DOHH2 (cell line): ENCODE data around the gene VPREB3.

Experiments used
- H3F3A ChIP-seq: fragments of 200-600 bp; sonication (generic), shearing (Covaris generic); 2 replicates; pipeline ENCODE4 v1.6.0; 2016; ENCODE audit warnings: antibody characterized with exemption, mild to moderate bottlenecking; ENCODE audit not compliant: control insufficient read depth, insufficient read depth
- H3K27ac ChIP-seq: fragments of 200-600 bp; sonication (generic); 2 replicates; pipeline ENCODE4 v1.5.1; 2014; ENCODE audit warnings: low read depth, mild to moderate bottlenecking, low read length, moderate library complexity
- H3K27me3 ChIP-seq: fragments of 200-600 bp; sonication (generic); 2 replicates; pipeline ENCODE4 v1.6.1; 2014; ENCODE audit warnings: mild to moderate bottlenecking, low read length, mixed read lengths; ENCODE audit not compliant: control insufficient read depth
- H3K36me3 ChIP-seq: fragments of 200-600 bp; sonication (generic); 2 replicates; pipeline ENCODE4 v1.6.1; 2014; ENCODE audit warnings: mild to moderate bottlenecking, low read length, moderate library complexity, mixed read lengths; ENCODE audit not compliant: control insufficient read depth
- H3K4me1 ChIP-seq: fragments of 200-600 bp; sonication (generic); 2 replicates; pipeline ENCODE4 v1.6.1; 2014; ENCODE audit warnings: mild to moderate bottlenecking, low read length, mixed read lengths; ENCODE audit not compliant: control insufficient read depth
- H3K4me2 ChIP-seq: fragments of 200-600 bp; sonication (generic); 2 replicates; pipeline ENCODE4 v1.6.0; 2014; ENCODE audit warnings: mild to moderate bottlenecking, low read length, moderate library complexity
- H3K4me3 ChIP-seq: fragments of 200-600 bp; sonication (generic); 2 replicates; pipeline ENCODE4 v1.5.1; 2014; ENCODE audit warnings: mild to moderate bottlenecking, low read length, mixed read lengths
- H3K79me2 ChIP-seq: fragments of 200-600 bp; sonication (generic); 2 replicates; pipeline ENCODE4 v1.6.1; 2014; ENCODE audit warnings: mild to moderate bottlenecking, low read length, mixed read lengths; ENCODE audit not compliant: control insufficient read depth
- H3K9me2 ChIP-seq: fragments of 200-600 bp; sonication (generic); replicated peaks from 2 replicates; pipeline ENCODE4 v1.6.1; 2014; ENCODE audit warnings: mild to moderate bottlenecking, low read length, mixed read lengths; ENCODE audit not compliant: control insufficient read depth
- H3K9me3 ChIP-seq: fragments of 200-600 bp; sonication (generic); 2 replicates; pipeline ENCODE4 v1.6.1; 2014; ENCODE audit warnings: antibody characterized with exemption, low read length, mixed read lengths; ENCODE audit not compliant: control insufficient read depth, insufficient read depth
- H4K20me1 ChIP-seq: fragments of 200-600 bp; sonication (generic); 2 replicates; pipeline ENCODE4 v1.6.0; 2014; ENCODE audit warnings: low read depth, mild to moderate bottlenecking, antibody characterized with exemption, low read length, moderate library complexity; ENCODE audit not compliant: control insufficient read depth, insufficient read depth
- CTCF ChIP-seq: fragments of 200-600 bp; sonication (generic); IDR thresholded peaks from one replicate; pipeline ENCODE4 v1.5.1; 2014; ENCODE audit warnings: antibody characterized with exemption, mild to moderate bottlenecking, low read depth, low read length; ENCODE audit not compliant: poor library complexity, severe bottlenecking
- EZH2phosphoT487 ChIP-seq: fragments of 200-600 bp; sonication (generic); IDR thresholded peaks from 2 replicates; pipeline ENCODE4 v1.6.1; 2017; ENCODE audit warnings: borderline replicate concordance, mild to moderate bottlenecking, antibody characterized with exemption, low read length, moderate library complexity, mixed read lengths

VPREB3 gene

GRCh38 chr22:23774114-23774921 lies 20.1 kb upstream of the VPREB3 start:
- H3K27me3 ChIP-seq = peaks cover 4% of the 10 kb centered on the region; the same call in 1 of the 2 replicates
- TF ChIP-seq CTCF = no peak
- no peak for TF ChIP-seq EZH2phosphoT487
- no peaks in the 10 kb centered on the region for H3K9me2 ChIP-seq
- no peak overlapping the region for H3K27ac ChIP-seq
- no peaks in the 10 kb centered on the region for H3K79me2 ChIP-seq
- H3K4me2 ChIP-seq = no peak overlapping the region
- no peak overlapping the region for H3K4me3 ChIP-seq
- no peaks in the 10 kb centered on the region for H4K20me1 ChIP-seq
- H3K9me3 ChIP-seq = no peaks in the 10 kb centered on the region
- no peaks in the 10 kb centered on the region for H3F3A ChIP-seq
- peaks cover 43% of the 10 kb centered on the region for H3K4me1 ChIP-seq
- H3K36me3 ChIP-seq = no peaks in the 10 kb centered on the region

- peak overlapping the region; percentile 94 for H3K4me2 ChIP-seq
- TF ChIP-seq EZH2phosphoT487 (no peak), CTCF (no peak)
These were observed 19.4 kb upstream of the VPREB3 start for GRCh38 chr22:23773483-23774113.

GRCh38 chr22:23772649-23773473 lies 18.6 kb upstream of the VPREB3 start, which contains the start of gene MMP11:
Gene MMP11 (plus strand): TSS chr22:23772849. CDS start chr22:23772871, 22 bp downstream.
- no peak for TF ChIP-seq EZH2phosphoT487
- TF ChIP-seq CTCF = peak; percentile 48
- no peak within 1 kb of the TSS for H3K27ac ChIP-seq
- H3K79me2 ChIP-seq = peaks cover 4% of the 10 kb centered on the region

More at GRCh38 chr22:23773483-23774113, 19.4 kb upstream of the VPREB3 start:
- peaks cover 4% of the 10 kb centered on the region; the same call in 1 of the 2 replicates for H3K27me3 ChIP-seq
- H4K20me1 ChIP-seq = no peaks in the 10 kb centered on the region
- H3K9me2 ChIP-seq = no peaks in the 10 kb centered on the region
- H3K27ac ChIP-seq = no peak overlapping the region
- H3K4me3 ChIP-seq = peak overlapping the region; percentile 72
- peaks cover 50% of the 10 kb centered on the region for H3K4me1 ChIP-seq
- no peaks in the 10 kb centered on the region for H3K9me3 ChIP-seq
- no peaks in the 10 kb centered on the region for H3F3A ChIP-seq
- no peaks in the 10 kb centered on the region for H3K36me3 ChIP-seq
- no peaks in the 10 kb centered on the region for H3K79me2 ChIP-seq

More at GRCh38 chr22:23772649-23773473, 18.6 kb upstream of the VPREB3 start, which contains the start of gene MMP11:
- H3K36me3 ChIP-seq = no peaks in the 10 kb centered on the region
- peak within 1 kb of the TSS; percentile 72 for H3K4me3 ChIP-seq
- H3K9me3 ChIP-seq = no peaks in the 10 kb centered on the region
- peaks cover 4% of the 10 kb centered on the region; the same call in 1 of the 2 replicates for H3K27me3 ChIP-seq
- peaks cover 53% of the 10 kb centered on the region for H3K4me1 ChIP-seq
- H4K20me1 ChIP-seq = no peaks in the 10 kb centered on the region
- peak within 1 kb of the TSS; percentile 94 for H3K4me2 ChIP-seq
- H3K9me2 ChIP-seq = no peaks in the 10 kb centered on the region
- no peaks in the 10 kb centered on the region for H3F3A ChIP-seq
